Liver (tissue), 3 donors: ENCODE results near the gene ZFYVE1.

Experiments
- EGR1 ChIP-seq, 2 donors: IDR thresholded peaks; 2 replicates each; pipeline ENCODE4 v1.6.1; 2016 to 2018; ENCODE audit warnings: antibody characterized with exemption in 2 of 2, low read depth in 2 of 2
- JUND ChIP-seq, 2 donors: IDR thresholded peaks; 2 replicates each; pipeline ENCODE4 v1.6.1; 2016; ENCODE audit warnings: antibody characterized with exemption in 2 of 2
- RAD21 ChIP-seq, 2 donors: IDR thresholded peaks; 2 replicates each; pipeline ENCODE4 v1.6.1; 2016; ENCODE audit warnings: antibody characterized with exemption in 2 of 2, mild to moderate bottlenecking in 2 of 2
- SP1 ChIP-seq: IDR thresholded peaks from 2 replicates; pipeline ENCODE4 v1.6.1; 2018; ENCODE audit warnings: antibody characterized with exemption, mild to moderate bottlenecking
- TAF1 ChIP-seq: conservative IDR thresholded peaks from 2 replicates; pipeline ENCODE4 v1.6.1; 2016; ENCODE audit warnings: antibody characterized with exemption, mild to moderate bottlenecking
- YY1 ChIP-seq: IDR thresholded peaks from 2 replicates; pipeline ENCODE4 v1.6.1; 2016; ENCODE audit warnings: antibody characterized with exemption, mild to moderate bottlenecking
- TF ChIP-seq, protein P1 (sequence below): fragments of 150-350 bp; IDR thresholded peaks from 2 replicates; pipeline ENCODE4 v1.5.1; 2017; ENCODE audit warnings: improper control_type of control experiment, low read depth, low read length; ENCODE audit not compliant: missing input control
- TF ChIP-seq, protein P2 (sequence below): IDR thresholded peaks from 2 replicates; pipeline ENCODE4 v1.6.1; 2016; ENCODE audit warnings: antibody characterized with exemption
- TF ChIP-seq, protein P3 (sequence below): IDR thresholded peaks from 2 replicates; pipeline ENCODE4 v1.6.1; 2016; ENCODE audit warnings: antibody characterized with exemption, mild to moderate bottlenecking
- TF ChIP-seq, protein P4 (sequence below): IDR thresholded peaks from 2 replicates; pipeline ENCODE4 v1.6.1; 2016; ENCODE audit warnings: antibody characterized with exemption
- donor health status: healthy.
- donor health status: healthy.

DNA sequence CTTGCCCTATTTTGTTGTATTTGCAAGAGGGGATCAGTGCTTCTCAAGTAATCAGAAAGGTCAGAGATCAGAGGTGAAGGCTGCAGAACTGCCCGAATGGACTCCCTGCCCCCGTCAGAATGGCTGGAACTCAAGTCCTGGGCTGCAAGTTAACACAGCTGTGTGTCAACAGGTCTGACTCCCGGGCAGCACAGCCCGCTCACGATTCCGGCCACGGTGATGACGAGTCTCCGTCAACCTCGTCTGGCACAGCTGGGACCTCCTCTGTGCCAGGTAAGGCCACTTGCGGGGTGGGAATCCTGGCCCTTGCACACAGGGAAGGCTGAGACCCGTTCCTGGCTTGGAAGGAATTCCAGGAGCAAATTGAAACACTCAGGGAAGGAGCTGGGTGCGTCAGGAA lies 87.3 kb downstream of the ZFYVE1 start:
- TF ChIP-seq, protein P1, sequence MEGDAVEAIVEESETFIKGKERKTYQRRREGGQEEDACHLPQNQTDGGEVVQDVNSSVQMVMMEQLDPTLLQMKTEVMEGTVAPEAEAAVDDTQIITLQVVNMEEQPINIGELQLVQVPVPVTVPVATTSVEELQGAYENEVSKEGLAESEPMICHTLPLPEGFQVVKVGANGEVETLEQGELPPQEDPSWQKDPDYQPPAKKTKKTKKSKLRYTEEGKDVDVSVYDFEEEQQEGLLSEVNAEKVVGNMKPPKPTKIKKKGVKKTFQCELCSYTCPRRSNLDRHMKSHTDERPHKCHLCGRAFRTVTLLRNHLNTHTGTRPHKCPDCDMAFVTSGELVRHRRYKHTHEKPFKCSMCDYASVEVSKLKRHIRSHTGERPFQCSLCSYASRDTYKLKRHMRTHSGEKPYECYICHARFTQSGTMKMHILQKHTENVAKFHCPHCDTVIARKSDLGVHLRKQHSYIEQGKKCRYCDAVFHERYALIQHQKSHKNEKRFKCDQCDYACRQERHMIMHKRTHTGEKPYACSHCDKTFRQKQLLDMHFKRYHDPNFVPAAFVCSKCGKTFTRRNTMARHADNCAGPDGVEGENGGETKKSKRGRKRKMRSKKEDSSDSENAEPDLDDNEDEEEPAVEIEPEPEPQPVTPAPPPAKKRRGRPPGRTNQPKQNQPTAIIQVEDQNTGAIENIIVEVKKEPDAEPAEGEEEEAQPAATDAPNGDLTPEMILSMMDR = no peak
- TF ChIP-seq, protein P2, sequence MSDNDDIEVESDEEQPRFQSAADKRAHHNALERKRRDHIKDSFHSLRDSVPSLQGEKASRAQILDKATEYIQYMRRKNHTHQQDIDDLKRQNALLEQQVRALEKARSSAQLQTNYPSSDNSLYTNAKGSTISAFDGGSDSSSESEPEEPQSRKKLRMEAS = no peak
- TF ChIP-seq RAD21 (IDR thresholded peaks at IDR 0.05) (no peak), TAF1 (no peak), SP1 (no peak), EGR1 (IDR thresholded peaks at IDR 0.05; ENCODE audit: low read depth in 2 of 2) (no peak), YY1 (no peak), JUND (IDR thresholded peaks at IDR 0.05) (no peak)
- TF ChIP-seq, protein P3, sequence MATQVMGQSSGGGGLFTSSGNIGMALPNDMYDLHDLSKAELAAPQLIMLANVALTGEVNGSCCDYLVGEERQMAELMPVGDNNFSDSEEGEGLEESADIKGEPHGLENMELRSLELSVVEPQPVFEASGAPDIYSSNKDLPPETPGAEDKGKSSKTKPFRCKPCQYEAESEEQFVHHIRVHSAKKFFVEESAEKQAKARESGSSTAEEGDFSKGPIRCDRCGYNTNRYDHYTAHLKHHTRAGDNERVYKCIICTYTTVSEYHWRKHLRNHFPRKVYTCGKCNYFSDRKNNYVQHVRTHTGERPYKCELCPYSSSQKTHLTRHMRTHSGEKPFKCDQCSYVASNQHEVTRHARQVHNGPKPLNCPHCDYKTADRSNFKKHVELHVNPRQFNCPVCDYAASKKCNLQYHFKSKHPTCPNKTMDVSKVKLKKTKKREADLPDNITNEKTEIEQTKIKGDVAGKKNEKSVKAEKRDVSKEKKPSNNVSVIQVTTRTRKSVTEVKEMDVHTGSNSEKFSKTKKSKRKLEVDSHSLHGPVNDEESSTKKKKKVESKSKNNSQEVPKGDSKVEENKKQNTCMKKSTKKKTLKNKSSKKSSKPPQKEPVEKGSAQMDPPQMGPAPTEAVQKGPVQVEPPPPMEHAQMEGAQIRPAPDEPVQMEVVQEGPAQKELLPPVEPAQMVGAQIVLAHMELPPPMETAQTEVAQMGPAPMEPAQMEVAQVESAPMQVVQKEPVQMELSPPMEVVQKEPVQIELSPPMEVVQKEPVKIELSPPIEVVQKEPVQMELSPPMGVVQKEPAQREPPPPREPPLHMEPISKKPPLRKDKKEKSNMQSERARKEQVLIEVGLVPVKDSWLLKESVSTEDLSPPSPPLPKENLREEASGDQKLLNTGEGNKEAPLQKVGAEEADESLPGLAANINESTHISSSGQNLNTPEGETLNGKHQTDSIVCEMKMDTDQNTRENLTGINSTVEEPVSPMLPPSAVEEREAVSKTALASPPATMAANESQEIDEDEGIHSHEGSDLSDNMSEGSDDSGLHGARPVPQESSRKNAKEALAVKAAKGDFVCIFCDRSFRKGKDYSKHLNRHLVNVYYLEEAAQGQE = no peak
- TF ChIP-seq, protein P4, sequence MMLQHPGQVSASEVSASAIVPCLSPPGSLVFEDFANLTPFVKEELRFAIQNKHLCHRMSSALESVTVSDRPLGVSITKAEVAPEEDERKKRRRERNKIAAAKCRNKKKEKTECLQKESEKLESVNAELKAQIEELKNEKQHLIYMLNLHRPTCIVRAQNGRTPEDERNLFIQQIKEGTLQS = no peak
